ENCODE data around the gene FHL2. TPM values are rescaled to one million over a fixed set of nuclear protein-coding genes. Genes with fewer than 3 reads are reported as not detected.

Gene FHL2
- polyA plus RNA-seq, 3 donors = 0.03 TPM; not detected in 1

- peaks cover 0 to 1% (median 1%) of the 10 kb centered on the region in 3 donors for H3K27me3 Mint-ChIP-seq (ENCODE audit: low read depth in 3 of 3)
- Histone ChIP-seq H3K9ac (ENCODE audit: insufficient read depth, low read length, poor library complexity, severe bottlenecking) (no peak overlapping the region), H3K36me3 (replicated peaks in 1 of 2; ENCODE audit: control insufficient read depth in 1 of 2, insufficient read depth in 2 of 2, low read length in 2 of 2) (no peaks in the 10 kb centered on the region), H3K79me2 (ENCODE audit: insufficient read depth, low read length) (no peaks in the 10 kb centered on the region), H4K20me1 (ENCODE audit: insufficient read depth, low read length) (no peaks in the 10 kb centered on the region), H3K27me3 (ENCODE audit: control insufficient read depth in 2 of 2, insufficient read depth in 2 of 2, low read length in 2 of 2) (no peaks in the 10 kb centered on the region), H3K4me2 (replicated peaks; ENCODE audit: extremely low read depth, low read length, poor library complexity, severe bottlenecking) (no peak overlapping the region), H2AFZ (ENCODE audit: insufficient read depth, low read depth, low read length, poor library complexity, severe bottlenecking) (no peak overlapping the region), H3K4me3 (replicated peaks in 1 of 3; ENCODE audit: low read depth in 2 of 3, low read length in 3 of 3) (no peak overlapping the region), H3K27ac (ENCODE audit: low read depth in 1 of 2, low read length in 2 of 2) (no peak overlapping the region), H3K4me1 (ENCODE audit: control insufficient read depth in 1 of 2, insufficient read depth in 2 of 2, low read length in 2 of 2) (no peaks in the 10 kb centered on the region), H3K9me3 (replicated peaks in 1 of 2; ENCODE audit: control insufficient read depth in 1 of 2, insufficient read depth in 1 of 2, low read length in 2 of 2) (no peaks in the 10 kb centered on the region)
- intact Hi-C loops (cut with micrococcal nuclease) = no loop called here
- no CpG with 5 or more reads among the region's 5 CpGs for WGBS (ENCODE audit: insufficient coverage)
- H3K36me3 Mint-ChIP-seq = no peaks in the 10 kb centered on the region
- no peak overlapping the region for H3K4me3 Mint-ChIP-seq
- no peaks in the 10 kb centered on the region for H3K4me1 Mint-ChIP-seq
- DNase-seq = no peak
- H3K9me3 Mint-ChIP-seq = no peaks in the 10 kb centered on the region
- no peak for TF ChIP-seq CTCF (IDR thresholded peaks at IDR 0.05)
- no peak overlapping the region for H3K27ac Mint-ChIP-seq
Observed at GRCh38 chr2:105442721-105443120, 43.9 kb upstream of the FHL2 start.

- no peak overlapping the region for H2AFZ ChIP-seq (ENCODE audit: insufficient read depth, low read depth, low read length, poor library complexity, severe bottlenecking)
Observed at GRCh38 chr2:105442056-105442455, 43.2 kb upstream of the FHL2 start.

More at GRCh38 chr2:105442056-105442455, 43.2 kb upstream of the FHL2 start:
- intact Hi-C loops (cut with micrococcal nuclease) = no loop called here
- Histone ChIP-seq H3K4me3 (replicated peaks in 1 of 3; ENCODE audit: low read depth in 2 of 3, low read length in 3 of 3) (no peak overlapping the region), H4K20me1 (ENCODE audit: insufficient read depth, low read length) (no peaks in the 10 kb centered on the region), H3K9ac (ENCODE audit: insufficient read depth, low read length, poor library complexity, severe bottlenecking) (no peak overlapping the region), H3K27ac (ENCODE audit: low read depth in 1 of 2, low read length in 2 of 2) (no peak overlapping the region), H3K9me3 (replicated peaks in 1 of 2; ENCODE audit: control insufficient read depth in 1 of 2, insufficient read depth in 1 of 2, low read length in 2 of 2) (no peaks in the 10 kb centered on the region), H3K4me2 (replicated peaks; ENCODE audit: extremely low read depth, low read length, poor library complexity, severe bottlenecking) (no peak overlapping the region), H3K4me1 (ENCODE audit: control insufficient read depth in 1 of 2, insufficient read depth in 2 of 2, low read length in 2 of 2) (no peaks in the 10 kb centered on the region), H3K36me3 (replicated peaks in 1 of 2; ENCODE audit: control insufficient read depth in 1 of 2, insufficient read depth in 2 of 2, low read length in 2 of 2) (no peaks in the 10 kb centered on the region), H3K27me3 (ENCODE audit: control insufficient read depth in 2 of 2, insufficient read depth in 2 of 2, low read length in 2 of 2) (no peaks in the 10 kb centered on the region), H3K79me2 (ENCODE audit: insufficient read depth, low read length) (no peaks in the 10 kb centered on the region)
- Mint-ChIP-seq H3K27me3 (ENCODE audit: low read depth in 3 of 3) (peaks cover 0 to 1% (median 1%) of the 10 kb centered on the region in 3 donors), H3K36me3 (no peaks in the 10 kb centered on the region), H3K27ac (no peak overlapping the region), H3K4me1 (no peaks in the 10 kb centered on the region), H3K9me3 (no peaks in the 10 kb centered on the region), H3K4me3 (no peak overlapping the region)
- no peak for DNase-seq
- WGBS (ENCODE audit: insufficient coverage) = 100% methylated on average over 2 of the region's 2 CpGs
- no peak for TF ChIP-seq CTCF (IDR thresholded peaks at IDR 0.05)
